Stimulated activated CD4-positive, alpha-beta T cell treated with anti-CD3 and anti-CD28 coated beads, TNF-alpha, amount 100 ng/mL, for 24 hours (primary cell): ENCODE results near the gene DHRS9.
"Not testable (repeated sequence)": the region's sequence is repeated elsewhere in the genome, so short reads cannot be mapped to it uniquely, and the experiment has no call there.

Experiments
- DNase-seq, 3 experiments: peaks; one replicate each; pipeline ENCODE4 v3.0.0-alpha.2; 2020; ENCODE audit warnings: low read depth in 3 of 3

Gene DHRS9

DNA sequence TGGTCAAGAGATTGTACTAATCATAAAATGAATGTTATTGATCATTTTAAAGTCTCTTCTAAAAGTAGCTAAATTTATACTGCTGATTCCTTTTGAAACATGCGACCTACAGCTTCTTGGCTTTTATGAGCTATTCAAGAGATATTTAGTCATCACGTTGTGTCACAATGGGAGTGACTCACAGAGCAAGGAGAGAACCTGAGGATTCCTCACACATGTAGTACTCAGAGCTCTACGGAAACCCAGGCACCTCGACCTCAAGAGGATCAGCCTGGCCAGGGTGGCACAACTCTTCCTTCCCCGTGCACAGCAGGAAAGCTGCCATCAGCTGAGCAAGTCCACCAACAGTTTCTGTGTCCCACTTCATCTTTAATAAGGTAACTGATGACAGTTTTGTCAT, at the start of gene DHRS9:
Gene DHRS9 (plus strand): TSS at position 223 of the 400 bp plus-strand sequence. CDS start 12,019 bp downstream, outside the sequence.
- DNase-seq, result peak in 2 of 3 experiments; percentile 6 to 32

DNA sequence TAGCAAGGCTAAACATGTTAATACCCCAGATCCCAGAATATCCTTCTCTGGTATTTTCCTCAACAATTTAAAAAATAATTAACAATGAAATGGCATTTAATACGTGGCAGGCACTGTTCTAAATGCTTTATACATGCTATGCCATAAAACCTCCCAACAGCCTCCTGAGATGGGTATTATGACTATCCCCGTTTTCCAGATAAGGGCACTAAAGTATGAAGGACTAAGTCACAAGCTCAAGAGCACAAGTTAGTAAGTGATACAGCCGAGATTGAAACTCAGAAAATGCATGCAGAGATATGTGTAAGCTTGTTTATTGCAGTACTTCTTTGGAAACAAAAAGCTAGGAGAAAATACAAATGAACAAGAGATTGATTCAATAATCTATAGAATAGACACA, 46.2 kb upstream of the DHRS9 start:
- DNase-seq, result no peak

DNA sequence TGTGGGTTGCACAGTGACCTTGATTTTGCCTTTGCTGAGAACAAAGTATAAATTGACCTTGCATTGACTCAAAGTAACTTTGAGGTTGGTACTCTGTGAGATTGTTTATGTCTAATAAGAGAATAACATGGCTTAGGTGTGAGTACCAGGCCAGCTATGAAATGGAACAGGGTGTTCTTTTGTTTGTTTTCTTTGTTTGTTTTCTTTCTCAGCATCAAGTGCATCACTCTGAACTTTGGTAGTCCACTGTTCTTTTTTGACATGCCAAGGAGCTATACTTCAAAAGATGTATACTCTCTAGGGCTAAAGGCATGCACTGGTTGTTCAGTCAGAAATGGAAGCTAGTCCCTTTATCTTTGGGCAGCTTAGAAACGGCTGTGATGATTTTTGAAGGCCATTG, 43.3 kb upstream of the DHRS9 start:
- no peak for DNase-seq

DNA sequence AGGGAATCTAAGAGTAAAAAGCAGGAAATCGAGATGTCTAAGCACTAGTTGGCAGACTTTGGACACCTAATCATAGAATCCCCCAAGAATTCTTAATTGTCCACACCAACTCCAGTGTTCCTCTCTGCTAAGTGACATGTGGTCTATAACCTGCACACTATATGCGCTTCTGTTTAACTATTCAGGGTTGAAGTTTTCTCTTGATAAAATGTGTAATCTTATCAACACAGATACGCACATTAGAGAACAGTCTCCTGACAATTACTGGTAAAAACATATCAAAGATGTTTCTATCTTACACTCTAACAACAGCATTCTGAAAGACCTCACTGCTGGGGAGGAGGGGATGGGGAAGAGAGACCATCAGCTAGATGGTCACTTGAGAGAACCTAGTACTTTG, 42.1 kb upstream of the DHRS9 start:
- no peak for DNase-seq

DNA sequence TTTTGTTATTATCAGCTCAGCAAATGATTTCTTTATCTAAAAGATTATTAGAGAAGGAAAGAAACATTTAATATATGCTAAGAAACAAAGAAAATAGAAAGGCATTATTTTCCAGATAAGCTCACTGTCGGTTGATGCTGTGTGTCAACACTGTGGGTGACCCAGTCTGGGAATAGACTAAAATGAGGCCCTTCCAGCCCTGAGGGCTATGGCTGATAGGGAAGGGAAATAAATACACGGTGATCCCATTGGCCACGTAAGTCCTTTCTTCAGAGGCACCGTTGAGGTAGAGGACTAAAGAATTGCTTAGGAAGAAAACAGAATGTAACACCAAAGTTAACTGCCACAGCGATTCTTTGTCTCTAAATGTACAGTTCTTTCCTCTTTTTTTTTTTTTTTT, 40.0 kb upstream of the DHRS9 start:
- DNase-seq, result no peak

DNA sequence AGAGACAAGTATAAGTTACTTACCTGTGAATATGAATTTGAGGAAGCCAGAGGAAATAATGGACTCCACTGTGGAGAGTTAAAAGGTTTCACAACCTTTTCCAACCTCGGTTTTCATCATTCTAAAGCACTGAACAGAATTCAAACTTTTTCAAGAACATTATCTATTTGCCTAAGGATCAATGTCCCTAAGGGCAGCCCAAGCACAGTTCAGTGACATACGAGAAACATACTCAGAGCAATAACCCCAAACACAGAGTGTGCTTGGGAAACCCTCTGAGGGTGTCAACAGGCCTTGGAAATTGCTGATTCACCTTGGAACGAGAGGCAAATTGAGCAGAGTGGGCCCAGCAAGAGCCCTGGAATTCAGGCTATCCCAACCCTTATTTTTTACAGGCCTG, 38.2 kb upstream of the DHRS9 start, which contains the start of gene ABCB11:
Gene ABCB11 (minus strand): TSS at position 123 of the 400 bp plus-strand sequence. CDS start 13,199 bp downstream, outside the sequence.
- no peak for DNase-seq

DNA sequence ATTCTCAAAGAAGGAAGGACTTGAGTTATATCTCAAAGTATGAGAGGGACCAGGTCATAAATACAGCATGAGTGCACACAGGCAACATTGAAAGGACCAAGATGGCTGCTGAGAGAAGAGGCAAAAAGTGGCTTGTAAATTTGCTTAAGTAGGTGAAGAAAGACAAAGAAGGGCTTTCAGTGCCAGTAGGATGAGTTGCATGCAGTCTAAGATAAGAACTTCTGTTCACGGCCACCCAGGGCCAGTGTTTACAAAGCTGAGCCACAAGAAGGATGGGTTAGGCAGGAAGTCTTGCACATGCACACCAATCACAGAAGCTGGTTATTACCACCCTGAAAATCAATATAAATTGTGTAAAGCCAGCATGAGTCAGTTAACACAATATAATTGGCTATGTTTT, 35.1 kb upstream of the DHRS9 start:
- DNase-seq, result no peak

DNA sequence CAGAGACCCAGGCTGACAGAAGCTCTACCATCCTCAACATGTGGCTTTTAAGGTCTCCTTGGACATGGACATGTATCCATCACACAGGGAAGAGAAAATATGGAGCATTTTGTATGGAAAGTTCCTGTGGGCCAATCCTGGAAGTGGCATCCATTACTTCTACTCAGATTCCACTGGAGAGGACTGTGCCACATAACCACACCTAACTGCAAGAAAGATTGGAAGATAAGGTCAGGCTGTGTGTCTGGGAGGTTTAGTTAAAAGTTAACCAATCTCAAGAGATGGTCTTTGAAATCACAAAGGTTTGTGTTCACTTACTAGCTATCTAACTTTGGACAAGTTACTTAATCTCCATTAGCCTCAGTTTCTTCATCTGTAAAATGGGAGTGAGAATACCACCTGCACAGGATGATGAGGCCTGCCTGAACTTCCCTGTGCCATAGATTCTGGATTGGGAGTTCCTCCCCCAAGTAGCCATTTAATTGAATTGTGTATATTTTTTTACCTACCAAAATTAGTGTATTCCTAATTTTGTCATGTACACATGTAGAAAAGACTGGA, 34.3 kb upstream of the DHRS9 start:
- no peak for DNase-seq

DNA sequence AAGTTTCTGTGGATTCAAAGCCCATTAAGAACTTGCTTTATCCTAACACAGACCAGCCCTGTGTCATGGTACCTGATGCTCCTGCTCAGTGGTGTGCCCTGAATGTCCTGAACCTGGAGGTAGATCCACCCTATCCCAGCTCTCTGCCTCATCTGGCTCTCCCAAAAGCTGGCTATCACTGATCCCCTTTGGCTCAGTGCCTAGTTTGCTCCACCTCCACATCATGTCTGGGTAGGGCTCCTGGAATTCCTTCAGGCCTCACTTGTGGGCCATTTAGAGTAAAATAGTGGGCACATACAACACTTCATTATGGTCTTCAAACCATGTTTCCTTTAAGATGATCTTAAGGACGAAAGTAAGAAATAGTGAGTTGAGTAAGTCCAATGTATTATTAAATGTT, 33.5 kb upstream of the DHRS9 start:
- DNase-seq, result no peak

DNA sequence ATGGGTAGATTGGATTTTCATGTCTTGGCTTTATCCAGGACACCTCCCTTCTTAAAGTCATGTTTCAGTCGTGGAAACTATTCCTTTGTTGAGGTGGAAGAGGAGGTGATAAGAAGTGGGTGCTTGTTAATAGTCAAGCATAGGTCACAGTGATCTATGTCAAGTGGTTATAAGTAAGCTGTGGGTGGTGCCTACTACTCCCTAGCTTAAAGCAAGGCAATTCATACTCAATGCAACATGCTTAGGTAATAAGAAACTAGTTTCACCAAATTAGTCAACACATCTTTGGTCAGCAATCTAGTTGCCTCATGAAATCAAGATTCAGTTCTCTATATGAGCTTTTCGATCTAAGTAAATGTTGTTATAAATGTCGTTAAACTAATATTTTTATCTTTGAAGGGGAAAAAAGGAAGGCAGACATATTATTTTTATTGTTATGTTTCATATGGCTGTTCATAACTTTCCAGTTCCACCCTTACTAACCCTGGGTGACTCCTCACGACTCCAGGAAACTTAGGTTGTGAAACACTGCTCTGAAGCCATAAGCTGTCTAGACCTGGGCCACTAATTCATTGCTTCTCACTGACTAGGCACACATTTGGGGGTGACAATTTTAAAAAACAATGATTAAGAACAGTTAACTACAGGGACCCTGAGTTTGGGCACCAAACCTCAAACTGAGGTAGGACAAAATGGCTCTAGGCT, 32.5 kb upstream of the DHRS9 start:
- DNase-seq, result no peak

DNA sequence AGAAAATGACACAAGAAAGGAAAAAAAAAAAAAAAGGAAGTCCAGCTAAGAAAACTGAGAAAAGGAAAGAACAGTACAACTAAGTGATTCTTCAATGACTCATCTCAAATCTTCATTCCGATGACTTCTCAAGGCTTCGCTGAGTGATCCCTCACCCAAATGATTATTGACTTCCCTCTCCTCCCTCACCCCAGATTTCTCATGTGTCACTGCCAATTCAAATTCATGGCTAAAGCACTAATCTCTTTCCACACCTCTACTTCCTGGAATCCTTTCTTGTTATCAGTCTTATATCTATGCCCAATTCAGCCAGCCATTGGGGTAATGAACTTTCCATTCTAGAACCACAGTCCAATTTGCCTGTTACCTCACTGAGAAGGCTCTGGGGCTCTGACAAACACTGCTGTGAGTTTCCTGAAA, 31.0 kb upstream of the DHRS9 start:
- DNase-seq, result no peak

DNA sequence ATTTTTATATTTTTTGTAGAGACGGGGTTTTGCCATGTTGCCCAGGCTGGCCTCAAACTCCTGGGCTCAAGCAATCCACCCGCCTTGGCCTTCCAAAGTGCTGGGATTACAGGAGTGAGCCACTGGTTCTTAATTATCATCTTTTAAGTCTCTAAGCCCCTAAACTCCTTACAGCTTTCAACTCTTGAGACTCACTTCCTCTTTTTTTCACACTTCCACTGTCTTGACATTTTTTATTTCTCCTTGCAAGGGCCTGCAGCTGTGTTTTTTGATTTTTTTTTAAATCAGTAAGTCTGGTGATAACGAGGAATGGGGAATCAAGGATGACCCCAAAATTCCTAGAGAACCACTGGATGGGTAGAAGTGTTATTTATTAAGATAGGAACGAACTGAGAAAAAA, 29.7 kb upstream of the DHRS9 start:
- DNase-seq, result no peak

DNA sequence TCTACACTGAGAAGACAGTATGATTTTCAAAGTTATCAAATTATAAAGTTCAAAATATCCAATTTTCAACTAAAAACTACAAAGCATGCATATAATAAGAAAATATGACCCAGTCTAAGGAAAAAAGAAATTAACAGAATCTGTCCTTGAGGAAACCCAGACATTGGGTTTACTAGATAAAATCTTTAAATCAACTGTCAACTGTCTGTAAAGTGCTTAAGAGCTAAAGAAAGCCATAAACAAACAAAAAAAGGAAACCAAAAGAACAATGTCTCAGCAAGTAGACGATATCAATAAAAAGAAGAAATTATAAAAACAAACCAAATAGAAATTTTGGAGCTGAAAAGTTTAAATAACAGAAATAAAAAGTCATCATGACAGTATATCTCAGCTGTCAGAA, 27.8 kb upstream of the DHRS9 start:
- no peak for DNase-seq

DNA sequence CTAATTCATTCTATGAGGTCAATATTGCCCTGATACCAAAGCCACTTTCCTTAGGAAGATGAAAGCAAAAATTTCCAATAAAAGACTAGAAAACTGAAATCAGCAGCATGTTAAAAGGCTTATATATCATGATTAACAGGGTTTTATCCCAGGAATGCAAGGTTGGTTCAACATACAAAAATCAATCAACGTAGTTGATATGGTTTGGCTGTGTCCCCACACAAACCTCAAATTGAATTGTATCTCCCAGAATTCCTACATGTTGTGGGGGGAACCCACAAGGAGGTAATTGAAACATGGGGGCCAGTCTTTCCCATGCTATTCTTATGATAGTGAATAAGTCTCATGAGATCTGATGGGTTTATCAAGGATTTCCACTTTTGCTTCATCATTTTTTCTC, 26.5 kb upstream of the DHRS9 start:
- no peak for DNase-seq

DNA sequence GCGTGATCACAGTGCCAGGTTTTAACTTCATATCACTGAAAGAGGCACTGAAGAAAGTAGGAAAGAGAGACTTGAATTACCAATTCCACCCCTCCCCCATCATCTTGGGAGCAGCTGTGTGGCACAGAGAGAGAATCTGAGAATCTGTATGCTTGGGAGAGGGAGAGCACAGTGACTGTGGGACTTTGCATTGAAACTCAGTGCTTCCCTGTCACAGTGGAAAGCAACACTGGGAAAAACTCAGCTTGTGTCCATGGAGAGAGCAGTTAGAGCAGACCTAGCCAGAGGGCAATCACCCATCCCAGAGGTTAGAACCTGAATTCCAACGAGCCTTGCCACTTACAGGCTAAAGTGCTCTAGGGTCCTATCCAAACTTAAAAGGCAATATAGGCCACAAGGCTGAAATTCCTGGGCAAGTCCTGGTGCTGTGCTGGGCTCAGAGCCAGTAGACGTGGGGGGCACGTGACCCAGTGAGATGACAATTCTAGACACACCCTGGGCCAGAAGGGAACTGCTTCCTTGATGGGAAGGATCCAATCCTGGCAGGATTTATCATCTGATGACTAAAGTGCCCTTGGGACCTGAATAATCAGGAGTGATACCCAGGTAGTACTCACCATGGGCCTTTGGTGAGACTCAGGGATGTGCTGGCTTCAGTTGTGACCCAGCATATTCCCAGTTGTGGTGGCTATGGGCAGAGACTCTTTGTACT, 22.8 kb upstream of the DHRS9 start:
- no peak for DNase-seq

DNA sequence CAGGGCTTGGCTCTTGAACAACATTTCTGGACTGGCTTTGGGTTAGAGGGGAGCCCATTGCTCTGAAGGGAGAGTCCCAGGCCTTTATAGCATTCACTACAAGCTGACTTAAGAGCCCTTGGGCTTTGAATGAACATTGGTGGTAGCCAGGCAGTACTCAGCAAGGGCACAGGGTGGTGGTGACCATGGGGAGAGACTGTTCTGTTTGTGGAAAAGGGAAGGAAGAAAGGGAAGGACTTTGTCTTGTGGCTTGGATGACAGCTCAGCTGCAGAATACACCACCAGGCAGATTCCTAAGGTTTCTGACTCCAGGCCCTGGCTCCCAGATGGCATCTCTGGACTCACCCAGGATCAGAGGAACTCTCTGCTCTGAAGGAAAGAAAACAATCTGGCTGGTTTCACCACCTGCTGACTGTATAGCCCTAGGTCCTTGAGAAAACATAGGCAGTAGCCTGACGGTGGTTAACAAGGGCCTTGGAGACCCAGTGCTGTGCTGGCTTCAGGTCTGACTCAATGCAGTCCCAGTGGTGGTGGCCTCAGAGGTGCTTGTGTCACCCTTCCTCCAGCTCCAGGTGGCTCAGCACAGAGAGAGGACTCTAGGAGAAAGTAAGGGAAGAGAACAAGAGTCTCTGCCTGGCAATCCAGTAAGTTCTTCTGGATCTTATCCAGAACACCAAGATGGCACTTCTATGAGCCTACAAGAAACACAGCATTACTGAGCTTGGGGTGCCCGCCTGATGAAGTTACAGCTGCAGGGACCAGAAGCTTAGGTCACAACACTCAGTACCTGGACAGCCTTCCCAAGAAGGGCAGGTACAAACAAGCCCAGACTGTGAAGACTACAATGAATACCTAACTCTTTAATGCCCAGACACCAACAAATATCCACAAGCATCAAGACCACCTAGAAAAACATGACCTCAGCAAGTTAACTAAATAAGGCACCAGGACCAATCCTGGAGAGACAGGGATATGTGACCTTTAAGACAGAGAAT, 21.8 kb upstream of the DHRS9 start:
- no peak for DNase-seq

DNA sequence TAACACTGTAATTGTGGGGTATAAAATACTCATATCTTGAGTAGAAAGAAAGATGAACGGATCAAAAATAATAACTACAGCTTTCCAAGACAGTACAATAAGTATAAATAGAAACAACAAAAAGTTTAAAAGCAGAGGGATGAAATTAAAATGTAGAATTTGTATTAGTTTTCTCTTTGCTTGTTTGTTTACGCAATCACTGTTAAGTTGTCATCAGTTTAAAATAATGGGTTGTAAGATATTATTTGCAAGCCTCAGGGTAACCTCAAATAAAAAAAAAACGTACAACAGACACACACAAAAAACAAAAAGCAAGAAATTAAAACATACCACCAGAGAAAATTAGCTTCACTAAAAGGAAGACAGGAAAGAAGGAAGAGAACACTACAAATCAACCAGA, 20.2 kb upstream of the DHRS9 start:
- DNase-seq, result no peak

DNA sequence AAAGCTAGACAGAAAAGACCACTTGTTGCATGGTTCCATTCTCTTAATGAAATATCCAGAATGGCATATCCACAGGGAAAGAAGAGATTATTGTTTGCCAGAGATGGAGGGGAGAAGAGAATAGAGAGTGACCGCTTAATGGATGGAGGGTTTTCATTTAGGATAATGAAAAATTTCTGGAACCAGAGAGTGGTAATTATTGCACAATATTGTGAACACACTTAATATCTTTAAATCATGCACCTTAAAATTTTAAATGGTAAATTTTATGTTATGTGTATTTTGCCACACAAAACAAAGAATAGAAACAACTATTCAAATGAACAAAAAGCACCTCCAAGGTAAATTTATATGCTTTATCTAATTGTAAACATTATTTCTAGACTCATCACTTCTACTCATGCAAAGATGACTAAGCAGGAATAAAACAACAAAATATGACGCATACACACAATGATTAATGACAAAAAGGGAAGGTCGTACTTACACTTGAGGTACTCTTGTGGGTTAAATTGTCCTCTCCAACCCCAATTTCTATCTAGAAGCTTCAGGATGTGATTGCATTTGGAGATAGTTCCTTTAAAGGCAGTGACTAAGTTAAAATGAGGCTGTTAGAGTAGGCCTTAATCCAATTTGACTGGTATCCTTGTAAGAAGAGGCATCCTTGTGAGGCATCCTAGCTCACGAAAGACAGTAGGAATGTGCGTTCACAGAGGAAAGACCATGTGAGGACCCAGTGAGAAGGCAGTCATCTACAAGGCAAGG, 18.7 kb upstream of the DHRS9 start:
- DNase-seq, result no peak

DNA sequence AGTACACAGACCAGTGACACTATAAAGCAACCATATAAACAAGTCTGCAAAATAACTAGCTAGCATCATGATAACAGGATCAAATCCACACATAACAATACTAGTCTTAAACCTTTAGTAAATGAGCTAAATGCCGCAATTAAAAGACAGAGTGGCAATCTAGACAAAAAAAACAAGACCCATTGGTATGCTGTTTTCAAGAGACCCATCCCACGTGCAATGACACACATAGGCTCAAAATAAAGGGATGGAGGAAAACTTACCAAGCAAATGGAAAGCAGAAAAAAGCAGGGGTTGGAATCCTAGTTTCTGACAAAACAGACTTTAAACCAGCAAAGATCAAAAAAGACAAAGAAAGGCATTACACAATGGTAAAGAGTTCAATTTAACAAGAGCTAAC, 14.8 kb upstream of the DHRS9 start:
- DNase-seq, result not testable (repeated sequence)

DNA sequence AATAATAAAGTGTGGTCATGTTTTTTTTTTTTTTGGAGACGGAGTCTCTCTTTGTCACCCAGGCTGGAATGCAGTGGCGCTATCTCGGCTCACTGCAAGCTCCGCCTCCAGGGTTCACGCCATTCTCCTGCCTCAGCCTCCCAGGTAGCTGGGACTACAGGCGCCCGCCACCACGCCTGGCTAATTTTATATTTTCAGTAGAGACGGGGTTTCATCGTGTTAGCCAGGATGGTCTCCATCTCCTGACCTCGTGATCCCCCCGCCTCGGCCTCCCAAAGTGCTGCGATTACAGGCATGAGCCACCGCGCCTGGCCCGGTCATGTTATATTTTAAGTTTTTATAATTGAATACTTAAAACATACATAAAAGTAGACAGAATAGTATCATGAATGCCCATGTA, 5.2 kb upstream of the DHRS9 start:
- DNase-seq, result not testable (repeated sequence)

DNA sequence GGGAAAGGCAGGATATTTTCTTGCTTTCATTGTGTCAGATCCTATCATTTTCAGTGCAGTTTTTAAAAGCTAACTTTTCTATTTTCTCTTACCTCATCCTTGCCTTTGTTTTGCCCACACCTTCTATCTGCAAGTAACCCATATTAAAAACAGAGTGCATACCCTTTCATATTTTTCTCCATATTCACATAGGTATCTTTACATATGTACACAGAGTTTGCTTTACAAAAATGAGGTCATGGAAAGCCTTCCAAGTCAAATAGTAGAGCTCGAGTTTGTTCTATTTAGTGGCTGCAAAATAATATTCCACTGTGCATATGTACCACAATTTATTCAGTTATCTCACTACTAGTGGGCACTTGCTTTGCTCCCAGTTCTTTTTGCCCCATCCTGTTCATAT, 3.9 kb upstream of the DHRS9 start:
- no peak for DNase-seq
